ENCODE data around the gene RGP1.

- TF ChIP-seq CSDC2 (CRISPR knock-in tag; IDR thresholded peaks at IDR 0.05) (no peak), RARB (CRISPR knock-in tag; IDR thresholded peaks at IDR 0.05) (no peak), CSRNP3 (CRISPR knock-in tag; IDR thresholded peaks at IDR 0.05) (no peak), ZFP30 (CRISPR knock-in tag; IDR thresholded peaks at IDR 0.05) (no peak), ZFP3 (CRISPR knock-in tag; IDR thresholded peaks at IDR 0.05) (no peak), PATZ1 (CRISPR knock-in tag; IDR thresholded peaks at IDR 0.05; ENCODE audit: borderline replicate concordance) (no peak), POU6F1 (CRISPR knock-in tag; IDR thresholded peaks at IDR 0.05; ENCODE audit: borderline replicate concordance, low read depth) (no peak), ARNTL (CRISPR knock-in tag; IDR thresholded peaks at IDR 0.05; ENCODE audit: borderline replicate concordance, low read depth) (no peak), ZC3H10 (CRISPR knock-in tag; IDR thresholded peaks at IDR 0.05) (no peak), CREB5 (CRISPR knock-in tag; IDR thresholded peaks at IDR 0.05; ENCODE audit: low read depth) (no peak), BACH2 (CRISPR knock-in tag; IDR thresholded peaks at IDR 0.05; ENCODE audit: borderline replicate concordance) (no peak)
Observed at GRCh38 chr9:35778496-35778895, 29.4 kb downstream of the RGP1 start.
